HG03469 (cell line): ENCODE results near the gene WBP2.
A peak's percentile ranks its signal among the peaks of the same experiment; 100 is the strongest.

ENCODE experiments used
- ATAC-seq: cut with Tn5 transposase; IDR thresholded peaks from one replicate; pipeline ENCODE4 v1.9.1; 2021; ENCODE audit warnings: mild to moderate bottlenecking, moderate library complexity, moderate number of reproducible peaks; ENCODE audit not compliant: unreplicated experiment

The WBP2 gene

GRCh38 chr17:75846692-75847613 lies 8.2 kb downstream of the WBP2 start:
- no peak for ATAC-seq

GRCh38 chr17:75845933-75846691 lies 9.0 kb downstream of the WBP2 start:
- ATAC-seq = no peak

GRCh38 chr17:75845058-75845711 lies 9.9 kb downstream of the WBP2 start:
- ATAC-seq = peak; percentile 32

GRCh38 chr17:75844530-75845057 lies 10.5 kb downstream of the WBP2 start:
- ATAC-seq = no peak

- no peak for ATAC-seq
Measured at GRCh38 chr17:75843577-75844529, 11.3 kb downstream of the WBP2 start, which contains the start of gene UNC13D. Gene UNC13D (minus strand): TSS chr17:75844404. CDS start chr17:75844337, 67 bp downstream.

GRCh38 chr17:75842963-75843576 lies 12.1 kb downstream of the WBP2 start:
- ATAC-seq = no peak

GRCh38 chr17:75842411-75842810 lies 12.7 kb downstream of the WBP2 start:
- ATAC-seq = no peak

- no peak for ATAC-seq
Measured at GRCh38 chr17:75840799-75841164, 14.4 kb downstream of the WBP2 start.

- ATAC-seq = no peak
Measured at GRCh38 chr17:75839942-75840798, 15.0 kb downstream of the WBP2 start.

GRCh38 chr17:75838410-75838809 lies 16.7 kb downstream of the WBP2 start:
- ATAC-seq = no peak

- no peak for ATAC-seq
Measured at GRCh38 chr17:75837899-75838298, 17.2 kb downstream of the WBP2 start.

- ATAC-seq = no peak
Measured at GRCh38 chr17:75836605-75837004, 18.5 kb downstream of the WBP2 start.

GRCh38 chr17:75835654-75835987 lies 19.5 kb downstream of the WBP2 start:
- ATAC-seq = no peak

GRCh38 chr17:75834928-75835653 lies 20.0 kb downstream of the WBP2 start:
- no peak for ATAC-seq

- no peak for ATAC-seq
Measured at GRCh38 chr17:75834279-75834920, 20.7 kb downstream of the WBP2 start.

GRCh38 chr17:75832652-75833400 lies 22.3 kb downstream of the WBP2 start:
- no peak for ATAC-seq

GRCh38 chr17:75832164-75832651 lies 22.9 kb downstream of the WBP2 start:
- ATAC-seq = no peak
